MM.1S (cell line): Measurements from ENCODE around the gene RNF111.

Source experiments
- DNase-seq: peaks from one replicate; pipeline ENCODE4 v3.0.0-alpha.2; 2015
- H2AFZ ChIP-seq: fragments of 300-600 bp; sonication (generic); 2 replicates; pipeline ENCODE4 v1.6.0; 2016; ENCODE audit warnings: antibody characterized with exemption, low read length
- H3F3A ChIP-seq: fragments of 300-600 bp; sonication (generic); 2 replicates; pipeline ENCODE4 v1.6.1; 2016; ENCODE audit warnings: mild to moderate bottlenecking, antibody characterized with exemption, low read length, moderate library complexity, mixed read lengths; ENCODE audit not compliant: insufficient read depth
- H3K27ac ChIP-seq: fragments of 300-600 bp; sonication (generic); 2 replicates; pipeline ENCODE4 v1.5.1; 2016; ENCODE audit warnings: mild to moderate bottlenecking, low read length
- H3K27me3 ChIP-seq: fragments of 300-600 bp; sonication (generic); replicated peaks from 2 replicates; pipeline ENCODE4 v1.6.0; 2016; ENCODE audit warnings: low read length; ENCODE audit not compliant: insufficient read depth
- H3K36me3 ChIP-seq: fragments of 300-600 bp; sonication (generic); replicated peaks from 2 replicates; pipeline ENCODE4 v1.6.1; 2016; ENCODE audit warnings: mild to moderate bottlenecking, low read length, mixed read lengths; ENCODE audit not compliant: insufficient read depth
- H3K4me1 ChIP-seq: fragments of 300-600 bp; sonication (generic); 2 replicates; pipeline ENCODE4 v1.6.1; 2016; ENCODE audit warnings: low read length, mixed read lengths
- H3K4me2 ChIP-seq: fragments of 300-600 bp; sonication (generic); 2 replicates; pipeline ENCODE4 v1.6.0; 2016; ENCODE audit warnings: low read depth, low read length
- H3K4me3 ChIP-seq: fragments of 300-600 bp; sonication (generic); 2 replicates; pipeline ENCODE4 v1.5.1; 2016; ENCODE audit warnings: low read length, mixed read lengths
- H3K79me2 ChIP-seq: fragments of 300-600 bp; sonication (generic); 2 replicates; pipeline ENCODE4 v1.6.1; 2016; ENCODE audit warnings: mixed run types, low read length, mixed read lengths
- H3K9ac ChIP-seq: fragments of 300-600 bp; sonication (generic); 2 replicates; pipeline ENCODE4 v1.6.1; 2016; ENCODE audit warnings: low read length, mixed read lengths
- H3K9me2 ChIP-seq: fragments of 300-600 bp; sonication (generic); replicated peaks from 2 replicates; pipeline ENCODE4 v1.6.1; 2016; ENCODE audit warnings: mild to moderate bottlenecking, low read length, mixed read lengths; ENCODE audit not compliant: insufficient read depth
- H3K9me3 ChIP-seq: fragments of 300-600 bp; sonication (generic); replicated peaks from 2 replicates; pipeline ENCODE4 v1.6.1; 2016; ENCODE audit warnings: mild to moderate bottlenecking, low read length, mixed read lengths; ENCODE audit not compliant: insufficient read depth
- H4K20me1 ChIP-seq: fragments of 300-600 bp; sonication (generic); 2 replicates; pipeline ENCODE4 v1.6.1; 2016; ENCODE audit warnings: mild to moderate bottlenecking, low read length, moderate library complexity, mixed read lengths; ENCODE audit not compliant: insufficient read depth
- EZH2 ChIP-seq: fragments of 300-600 bp; sonication (generic); optimal IDR thresholded peaks from 2 replicates; pipeline ENCODE3; 2017; ENCODE audit warnings: low read depth, mild to moderate bottlenecking, antibody characterized with exemption, low read length, mixed read lengths
- EZH2phosphoT487 ChIP-seq: fragments of 300-600 bp; sonication (generic); IDR thresholded peaks from 2 replicates; pipeline ENCODE4 v1.6.1; 2018; ENCODE audit warnings: antibody characterized with exemption, low read length
- TF ChIP-seq, protein P1 (sequence below): fragments of 300-600 bp; sonication (generic); IDR thresholded peaks from 2 replicates; pipeline ENCODE4 v1.5.1; 2016; ENCODE audit warnings: antibody characterized with exemption, low read length, mixed read lengths

The RNF111 gene

DNA sequence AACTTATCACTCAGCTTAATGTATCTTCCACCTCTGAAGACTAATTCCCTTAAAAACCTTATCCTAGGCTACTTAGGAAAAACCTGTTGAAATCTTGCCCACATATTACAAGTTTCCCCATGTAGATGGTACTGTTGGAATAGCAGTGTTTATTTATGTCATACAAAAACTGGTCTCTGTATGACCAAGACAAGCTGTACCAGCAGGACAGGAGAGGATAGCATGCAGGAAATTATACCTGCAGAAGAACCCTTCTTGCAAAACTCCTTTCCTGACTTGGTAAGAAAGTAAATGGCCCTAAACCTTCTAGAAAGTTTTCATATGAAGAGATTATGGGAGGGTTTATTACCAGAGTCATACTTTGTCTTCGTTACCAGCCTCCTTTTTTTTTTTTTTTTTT is 25.3 kb upstream of the RNF111 start:
- H2AFZ ChIP-seq: no peak overlapping the region
- DNase-seq: no peak
- no peaks in the 10 kb centered on the region for H3K9me3 ChIP-seq
- H3K79me2 ChIP-seq: no peaks in the 10 kb centered on the region
- no peaks in the 10 kb centered on the region for H3K9me2 ChIP-seq
- H3F3A ChIP-seq: no peaks in the 10 kb centered on the region
- TF ChIP-seq, protein P1, sequence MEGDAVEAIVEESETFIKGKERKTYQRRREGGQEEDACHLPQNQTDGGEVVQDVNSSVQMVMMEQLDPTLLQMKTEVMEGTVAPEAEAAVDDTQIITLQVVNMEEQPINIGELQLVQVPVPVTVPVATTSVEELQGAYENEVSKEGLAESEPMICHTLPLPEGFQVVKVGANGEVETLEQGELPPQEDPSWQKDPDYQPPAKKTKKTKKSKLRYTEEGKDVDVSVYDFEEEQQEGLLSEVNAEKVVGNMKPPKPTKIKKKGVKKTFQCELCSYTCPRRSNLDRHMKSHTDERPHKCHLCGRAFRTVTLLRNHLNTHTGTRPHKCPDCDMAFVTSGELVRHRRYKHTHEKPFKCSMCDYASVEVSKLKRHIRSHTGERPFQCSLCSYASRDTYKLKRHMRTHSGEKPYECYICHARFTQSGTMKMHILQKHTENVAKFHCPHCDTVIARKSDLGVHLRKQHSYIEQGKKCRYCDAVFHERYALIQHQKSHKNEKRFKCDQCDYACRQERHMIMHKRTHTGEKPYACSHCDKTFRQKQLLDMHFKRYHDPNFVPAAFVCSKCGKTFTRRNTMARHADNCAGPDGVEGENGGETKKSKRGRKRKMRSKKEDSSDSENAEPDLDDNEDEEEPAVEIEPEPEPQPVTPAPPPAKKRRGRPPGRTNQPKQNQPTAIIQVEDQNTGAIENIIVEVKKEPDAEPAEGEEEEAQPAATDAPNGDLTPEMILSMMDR: no peak
- no peak for TF ChIP-seq EZH2
- TF ChIP-seq EZH2phosphoT487: no peak
- H3K4me2 ChIP-seq: no peak overlapping the region
- no peak overlapping the region for H3K9ac ChIP-seq
- H3K27me3 ChIP-seq: no peaks in the 10 kb centered on the region
- H3K36me3 ChIP-seq: no peaks in the 10 kb centered on the region
- no peak overlapping the region for H3K4me3 ChIP-seq
- no peak overlapping the region for H3K27ac ChIP-seq
- H3K4me1 ChIP-seq: peaks cover 5% of the 10 kb centered on the region; the same call in 1 of the 2 replicates
- no peaks in the 10 kb centered on the region for H4K20me1 ChIP-seq

DNA sequence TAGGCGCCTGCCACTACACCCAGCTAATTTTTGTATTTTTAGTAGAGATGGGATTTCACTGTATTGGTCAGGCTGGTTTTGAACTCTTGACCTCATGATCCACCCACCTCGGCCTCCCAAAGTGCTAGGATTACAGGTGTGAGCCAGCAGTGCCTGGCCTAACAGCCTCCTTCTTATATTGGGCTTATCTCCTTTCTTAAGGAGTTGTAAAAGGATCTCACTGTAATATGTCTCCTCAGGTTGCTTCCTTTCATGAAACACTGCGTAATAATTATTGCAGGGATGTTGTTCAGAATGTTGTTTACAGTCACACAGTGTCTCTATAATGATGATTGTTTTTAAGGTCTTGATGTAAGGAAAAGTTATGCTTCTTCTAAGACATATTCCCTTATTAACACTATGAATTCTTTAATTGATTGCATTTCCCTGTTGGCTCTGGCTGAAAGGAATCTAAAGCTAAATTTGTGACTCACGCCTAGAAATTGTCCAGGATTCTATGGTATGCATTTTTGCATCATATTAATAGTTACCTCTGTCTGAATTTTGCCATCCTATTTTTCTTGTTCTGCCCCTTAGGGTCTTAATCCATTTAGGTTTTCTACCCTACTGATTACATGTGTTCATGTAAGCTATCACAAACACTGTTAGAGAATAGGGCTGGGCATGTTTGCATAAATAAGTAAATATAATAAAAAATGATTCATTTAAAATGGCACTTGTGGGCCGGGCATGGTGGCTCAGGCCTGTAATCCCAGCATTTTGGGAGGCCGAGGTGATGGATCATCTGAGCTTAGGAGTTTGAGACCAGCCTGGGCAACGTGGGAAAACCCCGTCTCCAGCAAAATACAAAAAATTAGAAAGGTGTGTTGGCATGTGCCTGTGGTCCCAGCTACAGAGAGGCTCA is 24.5 kb upstream of the RNF111 start:
- no peaks in the 10 kb centered on the region for H3K9me3 ChIP-seq
- no peak overlapping the region for H3K4me2 ChIP-seq
- H3K4me3 ChIP-seq: no peak overlapping the region
- no peaks in the 10 kb centered on the region for H3K36me3 ChIP-seq
- no peak for DNase-seq
- H2AFZ ChIP-seq: no peak overlapping the region
- H3K27me3 ChIP-seq: no peaks in the 10 kb centered on the region
- H3K79me2 ChIP-seq: no peaks in the 10 kb centered on the region
- no peak overlapping the region for H3K9ac ChIP-seq
- H3K9me2 ChIP-seq: no peaks in the 10 kb centered on the region
- H3F3A ChIP-seq: no peaks in the 10 kb centered on the region
- TF ChIP-seq EZH2 (no peak), EZH2phosphoT487 (no peak)
- TF ChIP-seq, protein P1: no peak
- no peak overlapping the region for H3K27ac ChIP-seq
- no peaks in the 10 kb centered on the region for H4K20me1 ChIP-seq
- H3K4me1 ChIP-seq: no peaks in the 10 kb centered on the region

DNA sequence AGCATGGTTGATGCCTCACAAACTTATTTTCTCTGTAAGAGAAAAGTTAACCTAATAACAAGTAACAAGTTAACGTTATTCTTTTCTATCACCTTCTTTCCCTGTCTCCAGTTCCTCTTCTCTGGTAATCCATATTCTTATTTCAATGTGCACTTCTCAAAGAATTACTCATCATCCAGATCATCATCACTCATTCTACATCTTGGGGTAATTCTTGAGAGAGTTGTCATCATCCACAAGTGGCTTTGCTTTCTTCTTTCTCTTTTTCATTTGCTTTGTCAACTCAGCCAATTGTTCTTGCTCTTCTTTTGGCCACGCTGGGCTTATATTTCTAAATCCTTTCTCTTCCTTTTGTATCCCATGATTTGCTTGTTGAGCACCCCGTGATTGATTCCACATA is 20.8 kb upstream of the RNF111 start:
- H3K9me2 ChIP-seq: no peaks in the 10 kb centered on the region
- no peak overlapping the region for H3K27ac ChIP-seq
- H3K9me3 ChIP-seq: no peaks in the 10 kb centered on the region
- no peaks in the 10 kb centered on the region for H3K36me3 ChIP-seq
- no peaks in the 10 kb centered on the region for H3K27me3 ChIP-seq
- no peak for DNase-seq
- no peaks in the 10 kb centered on the region for H4K20me1 ChIP-seq
- no peaks in the 10 kb centered on the region for H3F3A ChIP-seq
- no peak overlapping the region for H3K4me3 ChIP-seq
- H3K9ac ChIP-seq: no peak overlapping the region
- TF ChIP-seq, protein P1: no peak
- TF ChIP-seq EZH2 (no peak), EZH2phosphoT487 (no peak)
- no peaks in the 10 kb centered on the region for H3K4me1 ChIP-seq
- H2AFZ ChIP-seq: no peak overlapping the region
- no peaks in the 10 kb centered on the region for H3K79me2 ChIP-seq
- no peak overlapping the region for H3K4me2 ChIP-seq
